ENCODE measurements around the gene SLC17A1.

The SLC17A1 gene

DNA sequence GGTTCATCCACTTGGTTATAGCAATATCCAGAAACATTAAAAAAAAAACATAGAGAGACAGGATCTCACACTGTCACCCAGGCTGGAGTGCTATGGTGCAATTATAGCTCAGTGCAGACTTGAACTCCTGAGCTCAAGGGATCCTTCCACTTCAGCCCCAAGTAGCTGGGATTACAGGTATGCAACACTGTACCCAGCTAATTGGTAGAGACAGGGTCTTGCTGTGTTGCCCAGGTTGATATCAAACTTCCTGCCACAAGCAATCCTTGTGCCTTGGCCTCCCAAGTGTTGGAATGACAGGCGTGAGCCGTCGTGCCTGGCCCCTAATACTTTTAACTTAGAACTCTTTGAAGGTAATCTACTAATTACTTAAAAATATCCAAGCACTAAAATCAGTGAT is 818 bp upstream of the SLC17A1 start:
- no peak for DNase-seq (ENCODE audit: low read depth in 2 of 3, low spot score in 2 of 3)

DNA sequence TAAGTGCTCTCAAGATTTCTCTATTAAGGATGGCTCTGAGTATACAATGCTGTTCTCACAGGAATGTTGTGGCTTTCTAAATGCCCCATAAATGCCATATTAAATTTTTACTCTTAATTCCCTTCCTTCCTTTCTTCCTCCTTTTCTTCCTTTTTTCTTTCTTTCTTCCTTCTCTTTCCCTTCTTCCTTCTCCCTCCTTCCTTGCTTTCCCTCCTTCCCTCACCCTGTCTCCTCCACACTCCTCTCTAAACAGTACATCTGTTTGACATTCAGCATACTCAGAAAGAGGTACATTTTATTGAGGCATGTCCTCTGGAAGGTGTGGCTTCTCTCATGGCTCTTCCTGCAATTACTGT is 433 bp upstream of the SLC17A1 start:
- no peak for DNase-seq (ENCODE audit: low read depth in 2 of 3, low spot score in 2 of 3)

DNA sequence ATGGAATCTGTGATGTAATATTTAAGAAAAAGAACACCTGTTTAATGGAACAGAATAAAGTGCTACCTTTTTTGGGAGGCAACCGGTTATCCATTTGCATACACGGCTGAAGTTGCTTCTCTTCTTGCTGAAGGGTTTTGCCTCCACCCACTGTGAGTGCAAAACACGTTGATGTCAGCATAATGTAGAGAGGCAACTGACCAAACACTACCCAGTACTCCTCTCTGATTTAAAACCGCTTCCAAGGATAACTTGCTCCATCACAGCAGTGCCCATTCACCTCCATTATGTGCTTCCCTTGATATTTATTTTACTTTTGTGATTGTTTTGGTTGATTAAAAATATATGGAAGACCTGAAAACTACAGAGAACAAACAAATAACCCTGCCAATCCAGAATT is 1.4 kb downstream of the SLC17A1 start:
- no peak for DNase-seq (ENCODE audit: low read depth in 2 of 3, low spot score in 2 of 3)

DNA sequence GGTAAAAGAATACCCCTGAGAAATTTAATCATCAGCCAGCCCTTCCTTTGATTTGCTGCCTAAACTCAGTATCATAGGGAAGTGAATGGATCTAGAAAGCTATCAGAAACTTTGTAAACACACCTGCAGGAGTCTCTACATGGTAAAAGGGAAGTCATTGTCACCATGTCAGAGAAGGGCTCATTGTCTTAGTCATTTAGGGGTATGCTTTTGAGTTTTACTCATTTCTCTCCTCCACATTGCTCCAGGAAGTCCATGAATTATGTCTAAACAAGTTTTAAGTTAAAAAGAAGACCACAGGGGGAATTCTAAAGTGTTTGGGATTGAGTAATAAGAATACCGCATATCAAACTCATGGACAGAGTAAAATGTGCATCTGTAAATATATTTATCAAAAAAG is 2.5 kb downstream of the SLC17A1 start:
- DNase-seq (ENCODE audit: low read depth in 2 of 3, low spot score in 2 of 3) = no peak

DNA sequence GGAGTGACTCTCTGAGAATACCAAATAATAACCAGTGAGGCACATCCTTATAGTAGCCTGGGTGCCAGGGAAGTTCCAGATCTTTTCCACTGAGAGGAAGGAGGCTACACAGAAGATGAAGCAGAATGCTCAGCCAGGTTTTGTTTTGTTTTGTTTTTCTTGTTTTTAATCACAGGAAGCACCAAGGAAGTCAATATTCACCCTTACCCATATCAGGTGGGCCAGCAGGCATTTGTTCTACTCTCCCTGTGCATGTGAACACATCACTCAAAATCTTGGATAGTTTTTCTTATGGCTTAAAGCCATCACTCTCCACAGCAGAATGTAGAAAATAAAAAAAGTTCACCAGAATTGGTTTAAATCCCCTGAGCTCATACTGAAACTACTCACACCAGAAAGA is 10.5 kb downstream of the SLC17A1 start:
- no peak for DNase-seq (ENCODE audit: low read depth in 2 of 3, low spot score in 2 of 3)

DNA sequence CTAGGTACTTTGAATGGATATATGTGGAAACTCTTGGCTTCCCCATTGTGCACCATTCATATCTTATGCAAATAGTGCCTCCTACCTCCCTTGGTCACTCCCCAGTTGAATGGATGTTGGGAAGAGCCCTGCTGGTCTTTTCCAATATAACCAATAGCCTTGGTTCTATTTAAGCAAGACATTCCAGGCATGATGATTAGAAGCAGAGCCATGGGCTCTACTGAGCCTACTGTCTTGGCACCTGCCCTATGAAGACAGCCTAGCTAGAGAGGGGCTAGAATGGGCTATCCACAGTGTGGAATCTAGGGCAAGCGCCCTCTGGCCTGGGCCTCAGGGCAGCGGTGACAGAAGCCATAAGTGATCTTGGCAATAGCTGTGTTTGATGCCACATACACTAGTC is 15.6 kb downstream of the SLC17A1 start:
- DNase-seq (ENCODE audit: low read depth in 2 of 3, low spot score in 2 of 3) = no peak

DNA sequence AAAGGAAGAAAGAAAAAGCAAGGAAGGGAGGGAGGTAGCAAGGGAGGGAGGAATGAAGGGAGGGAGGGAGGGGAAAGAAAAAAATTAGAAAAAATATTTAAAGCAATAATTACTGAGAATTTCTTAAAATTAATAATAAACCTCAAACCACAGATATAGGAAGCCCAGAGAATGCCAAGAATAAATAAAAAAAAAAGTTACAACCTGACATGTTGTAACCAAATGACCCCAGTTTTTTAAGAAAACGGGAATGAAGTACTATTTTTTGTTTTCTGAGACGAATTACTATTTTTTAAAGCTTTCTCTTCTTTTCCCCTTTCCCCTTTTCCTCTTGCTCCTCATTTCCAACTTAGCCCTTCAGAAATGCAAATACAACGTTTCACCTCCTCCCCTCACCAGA is 16.7 kb downstream of the SLC17A1 start:
- DNase-seq (ENCODE audit: low read depth in 2 of 3, low spot score in 2 of 3) = no peak

DNA sequence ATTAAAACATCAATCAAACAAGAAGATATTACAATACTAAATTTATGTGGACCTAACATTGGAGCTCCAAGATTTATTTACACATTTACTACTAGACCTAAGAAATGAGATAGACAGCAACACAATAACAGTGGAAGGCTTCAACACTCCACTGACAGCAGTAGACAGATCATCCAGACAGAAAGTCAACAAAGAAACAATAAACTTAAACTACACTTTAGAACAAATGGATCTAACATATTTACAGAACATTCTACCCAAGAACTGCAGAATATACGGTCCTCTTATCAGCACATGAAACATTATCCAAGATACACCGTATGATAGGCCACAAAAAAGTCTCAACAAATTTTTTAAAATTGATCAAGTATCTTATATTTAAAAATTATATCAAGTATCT is 27.0 kb downstream of the SLC17A1 start:
- DNase-seq (ENCODE audit: low read depth in 2 of 3, low spot score in 2 of 3) = no peak

DNA sequence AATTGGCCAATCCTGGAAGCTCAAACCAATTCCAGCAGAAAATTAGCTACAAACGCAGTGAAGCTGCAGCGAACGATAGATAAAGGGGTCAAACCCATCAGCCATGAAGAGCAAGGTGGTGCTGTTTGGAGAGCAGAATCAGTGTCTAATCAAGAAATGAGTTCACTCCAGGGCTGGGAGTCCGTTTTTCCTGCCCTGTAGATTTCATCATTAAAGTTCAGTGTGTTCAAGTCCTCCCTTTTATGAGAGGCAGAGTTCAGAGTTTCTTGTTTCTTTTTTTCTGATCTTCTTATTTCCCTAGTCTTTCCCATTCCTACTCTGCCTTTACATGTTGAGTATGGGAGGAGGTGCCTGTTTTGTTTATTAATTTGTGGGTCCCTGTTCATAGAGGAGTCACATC is 30.4 kb downstream of the SLC17A1 start:
- DNase-seq (ENCODE audit: low read depth in 2 of 3, low spot score in 2 of 3) = no peak

DNA sequence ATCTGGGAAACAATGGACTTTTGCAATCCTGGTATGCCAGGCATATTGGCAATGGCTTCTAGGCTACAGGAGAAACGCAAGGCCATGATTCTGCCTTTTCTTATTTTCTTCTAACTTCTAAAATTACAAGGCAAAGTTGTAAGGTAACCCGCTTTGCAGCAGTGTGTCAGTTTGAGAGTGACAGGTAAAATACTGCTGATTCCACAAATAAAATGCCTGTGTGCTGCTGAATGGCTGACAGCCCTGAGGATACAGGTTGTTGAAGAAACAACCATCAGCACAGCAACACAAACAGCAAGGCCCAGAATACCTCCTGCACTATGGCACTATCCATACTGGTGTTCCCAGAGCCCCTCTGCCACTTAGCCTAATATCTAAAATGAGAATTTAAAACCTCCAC is 37.1 kb downstream of the SLC17A1 start:
- no peak for DNase-seq (ENCODE audit: low read depth in 2 of 3, low spot score in 2 of 3)

DNA sequence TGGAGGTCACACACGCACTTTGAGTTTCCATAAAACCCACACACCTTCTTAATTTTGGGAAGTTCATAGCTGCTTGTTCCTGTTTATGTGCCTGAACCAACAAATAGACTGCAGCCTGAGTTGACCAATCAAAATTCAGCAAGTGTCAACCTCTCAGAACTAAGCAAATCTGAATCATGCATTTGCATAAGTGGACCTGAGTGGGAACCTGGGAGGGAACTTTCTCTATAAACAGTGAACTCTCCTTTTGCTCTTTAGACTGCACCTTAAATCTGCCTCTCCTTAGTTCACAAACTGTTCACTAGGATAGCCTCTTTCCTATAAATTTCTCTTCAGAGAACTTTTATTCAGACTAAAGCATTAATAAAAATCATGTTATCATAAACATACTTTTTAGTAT is 37.9 kb downstream of the SLC17A1 start:
- no peak for DNase-seq (ENCODE audit: low read depth in 2 of 3, low spot score in 2 of 3)

DNA sequence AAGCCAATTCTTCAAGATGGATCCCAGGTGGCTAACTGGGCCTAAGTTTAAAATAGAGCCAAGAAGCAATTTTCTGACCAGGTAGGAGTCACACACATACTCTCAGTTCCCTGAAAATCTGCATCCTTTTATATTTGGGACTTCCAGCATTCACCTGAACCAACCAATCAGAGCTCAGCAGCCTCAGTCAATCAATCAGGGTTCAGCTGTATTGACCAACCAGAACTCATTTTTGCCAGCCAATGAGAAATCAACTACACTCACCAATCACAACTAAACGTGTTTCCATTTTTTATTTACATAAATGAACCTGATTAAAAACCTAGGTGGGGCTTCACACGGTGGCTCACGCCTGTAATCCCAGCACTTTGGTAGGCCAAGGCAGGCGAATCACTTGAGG is 39.8 kb downstream of the SLC17A1 start:
- no peak for DNase-seq (ENCODE audit: low read depth in 2 of 3, low spot score in 2 of 3)

DNA sequence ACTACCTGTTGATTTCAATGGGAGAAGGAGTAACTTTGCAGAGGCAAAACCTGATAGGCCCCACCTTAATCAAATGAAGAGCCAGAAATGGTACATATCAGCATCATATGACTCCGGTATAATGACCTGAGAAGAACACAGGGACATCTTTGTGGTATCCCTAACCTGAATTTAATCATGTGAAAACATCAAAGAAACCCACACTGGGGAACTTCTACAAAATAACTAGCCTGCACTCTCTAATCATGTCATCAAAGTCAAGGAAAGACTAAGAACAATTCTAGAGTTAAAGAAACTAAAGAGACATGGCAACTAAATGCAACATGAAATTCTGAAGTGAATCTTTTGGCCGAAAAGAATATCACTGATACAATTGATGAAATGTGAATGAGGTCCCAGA is 42.4 kb downstream of the SLC17A1 start:
- no peak for DNase-seq (ENCODE audit: low read depth in 2 of 3, low spot score in 2 of 3)

DNA sequence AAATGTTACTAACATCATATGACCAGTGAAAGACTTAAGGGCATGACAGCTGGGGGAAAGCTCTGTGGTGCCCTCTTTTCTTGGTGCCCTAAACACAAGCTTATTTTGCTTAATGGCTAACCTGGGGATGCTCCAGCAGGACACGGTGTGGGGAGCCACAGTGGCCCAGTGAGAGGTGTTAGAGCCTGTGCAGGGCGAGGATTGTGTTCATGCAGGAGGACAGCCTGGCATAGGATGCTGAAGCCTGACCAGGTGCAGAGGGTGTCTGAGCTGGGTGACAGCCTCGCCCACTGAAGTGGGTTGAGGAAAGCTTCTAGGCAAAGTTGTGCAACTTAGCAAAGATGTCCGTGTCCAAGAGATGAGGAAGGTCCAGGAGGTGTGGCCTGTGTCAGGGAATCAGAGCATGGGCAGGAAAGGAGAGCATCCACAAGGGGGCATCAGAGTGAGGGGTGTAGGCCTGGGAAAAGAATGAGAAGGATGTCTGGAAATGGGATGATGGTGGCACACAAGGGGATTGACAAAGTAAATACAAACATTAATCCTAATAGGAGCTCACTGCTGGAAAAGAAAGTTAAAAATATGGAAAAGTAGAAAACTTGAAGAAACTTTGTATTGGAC is 43.4 kb downstream of the SLC17A1 start:
- DNase-seq (ENCODE audit: low read depth in 2 of 3, low spot score in 2 of 3) = peak in 2 of 3 experiments; percentile 1 to 6

DNA sequence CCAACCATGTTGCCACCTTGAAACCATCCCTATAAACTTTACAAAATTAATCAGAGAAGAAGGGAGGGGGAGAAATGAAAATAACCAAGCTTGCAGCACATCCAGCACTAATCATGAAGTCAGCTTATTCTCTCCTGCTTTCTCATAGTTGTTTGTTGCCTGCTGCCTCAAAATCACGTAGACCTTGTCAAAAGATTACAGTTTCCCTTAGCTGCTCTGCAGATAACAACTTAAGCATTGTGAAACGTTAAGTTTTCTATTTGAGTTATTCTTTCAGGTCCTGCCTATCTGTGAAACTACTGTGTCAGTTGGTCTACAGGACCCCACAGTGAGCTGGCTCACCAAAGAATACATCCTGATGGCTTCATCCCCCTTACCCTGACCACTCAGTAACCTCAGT is 44.4 kb downstream of the SLC17A1 start:
- no peak for DNase-seq (ENCODE audit: low read depth in 2 of 3, low spot score in 2 of 3)

DNA sequence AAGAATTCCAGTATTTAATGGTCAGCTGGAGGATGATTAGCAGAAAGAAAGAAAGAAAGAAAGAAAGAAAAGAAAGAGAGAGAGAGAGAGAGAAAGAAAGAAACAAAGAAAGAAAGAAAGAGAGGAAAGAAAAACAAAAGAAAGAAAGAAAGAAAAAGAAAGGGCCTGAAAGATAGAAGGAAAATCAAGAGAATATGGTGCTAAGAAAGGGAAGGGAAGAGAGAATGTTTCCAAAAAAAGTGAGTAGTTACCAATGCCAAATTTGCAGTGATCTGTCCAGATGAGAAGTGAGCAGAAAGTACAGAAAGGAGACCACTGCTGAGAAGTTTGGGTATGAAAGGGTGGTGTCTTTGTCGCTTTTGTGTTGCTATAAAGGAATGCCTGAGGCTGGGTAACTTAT is 50.7 kb downstream of the SLC17A1 start:
- no peak for DNase-seq (ENCODE audit: low read depth in 2 of 3, low spot score in 2 of 3)

DNA sequence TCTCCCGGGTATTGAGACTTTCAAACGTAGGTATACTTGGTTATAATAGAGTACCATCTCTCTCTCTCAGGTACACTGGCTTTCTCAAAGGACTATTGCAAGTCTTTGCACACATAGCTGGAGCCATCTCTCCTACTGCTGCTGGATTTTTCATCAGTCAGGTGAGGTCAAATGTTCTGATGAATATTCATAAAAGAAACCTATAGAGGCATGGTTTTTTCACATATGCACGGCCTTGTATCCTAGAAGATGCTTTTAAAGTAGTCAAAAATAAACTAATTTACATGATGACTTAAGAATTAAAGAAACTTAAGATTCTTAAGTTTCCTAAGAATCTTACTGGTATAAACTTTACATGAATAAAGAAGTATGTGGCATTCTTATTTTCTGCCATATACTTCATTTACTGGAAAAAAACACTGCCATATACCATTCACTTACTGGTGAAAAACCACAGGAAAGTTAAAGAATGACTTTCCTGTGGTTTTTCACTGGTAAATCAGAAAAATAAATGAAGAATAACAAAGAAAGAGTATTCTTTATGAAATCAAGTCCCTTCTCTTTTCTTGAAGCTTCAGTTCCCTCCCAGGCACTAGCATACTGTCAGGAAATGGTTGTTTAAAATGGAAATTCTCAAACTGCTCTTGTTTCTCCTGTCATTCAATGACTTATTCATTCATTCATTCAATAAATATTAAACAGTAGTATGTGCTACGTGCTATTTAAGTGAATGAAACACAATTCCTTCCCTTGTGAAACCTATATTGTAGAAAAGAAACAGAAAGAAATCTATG is 53.8 kb downstream of the SLC17A1 start:
- DNase-seq (ENCODE audit: low read depth in 2 of 3, low spot score in 2 of 3) = no peak

DNA sequence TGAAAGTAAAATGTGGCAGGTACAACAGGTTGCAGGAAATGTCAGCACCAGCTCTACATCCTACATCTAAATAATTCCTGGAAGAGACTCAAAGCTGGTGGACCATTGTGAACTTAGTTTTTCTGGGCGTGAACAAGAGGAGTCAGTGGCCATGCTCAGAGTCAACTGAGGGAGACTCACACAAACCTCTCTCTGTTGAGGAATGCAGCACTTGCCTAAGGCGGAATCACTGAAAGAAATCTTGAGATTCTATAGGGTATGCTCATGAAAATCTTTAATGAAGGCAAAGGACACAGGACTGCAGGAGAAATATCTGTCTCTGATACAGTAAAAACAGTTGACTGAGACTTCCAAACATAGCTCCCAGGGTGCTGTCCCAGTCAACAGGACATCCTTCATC is 54.8 kb downstream of the SLC17A1 start:
- no peak for DNase-seq (ENCODE audit: low read depth in 2 of 3, low spot score in 2 of 3)

DNA sequence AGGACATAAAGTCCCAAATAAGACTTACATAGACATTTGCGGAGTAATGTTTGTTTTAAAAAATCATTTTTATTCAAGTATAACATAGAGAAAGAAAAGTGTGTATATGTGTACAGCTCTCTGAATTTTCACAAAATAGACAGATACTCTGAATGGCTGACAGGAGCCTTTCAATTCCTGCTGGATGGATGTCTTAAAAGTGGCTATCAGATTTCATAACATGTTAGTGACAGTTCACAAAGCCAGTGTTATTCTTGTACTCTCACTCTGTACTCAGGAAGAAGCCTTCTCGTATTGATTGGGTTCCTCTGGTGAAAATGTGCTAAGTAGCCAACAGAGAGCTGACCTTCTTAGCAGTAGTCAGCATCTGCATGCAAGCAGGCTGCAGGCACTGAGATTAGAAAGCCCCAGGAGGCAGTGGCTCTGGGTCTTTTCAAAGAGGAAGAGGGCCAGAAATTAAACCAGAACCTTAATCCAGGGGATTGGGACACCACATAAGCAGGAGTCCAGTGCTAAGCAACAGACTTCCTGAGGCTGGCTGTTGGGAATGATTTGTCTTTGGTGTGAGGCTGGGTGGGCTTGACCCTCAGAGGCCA is 57.6 kb downstream of the SLC17A1 start:
- no peak for DNase-seq (ENCODE audit: low read depth in 2 of 3, low spot score in 2 of 3)

DNA sequence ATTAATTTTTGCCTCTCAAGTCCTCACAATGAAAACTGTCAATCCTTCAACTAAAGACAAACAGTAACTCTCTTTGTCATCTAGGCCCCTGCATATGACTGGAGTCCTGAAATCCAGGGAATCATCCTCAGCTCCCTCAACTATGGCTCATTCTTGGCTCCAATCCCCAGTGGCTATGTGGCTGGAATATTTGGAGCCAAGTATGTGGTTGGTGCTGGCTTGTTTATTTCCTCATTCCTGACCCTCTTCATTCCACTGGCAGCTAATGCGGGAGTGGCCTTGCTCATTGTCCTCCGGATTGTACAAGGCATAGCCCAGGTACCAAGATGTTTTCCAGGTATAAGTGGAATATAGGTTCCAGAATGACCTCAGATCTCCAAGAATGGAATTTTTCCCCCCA is 61.9 kb downstream of the SLC17A1 start:
- no peak for DNase-seq (ENCODE audit: low read depth in 2 of 3, low spot score in 2 of 3)

DNA sequence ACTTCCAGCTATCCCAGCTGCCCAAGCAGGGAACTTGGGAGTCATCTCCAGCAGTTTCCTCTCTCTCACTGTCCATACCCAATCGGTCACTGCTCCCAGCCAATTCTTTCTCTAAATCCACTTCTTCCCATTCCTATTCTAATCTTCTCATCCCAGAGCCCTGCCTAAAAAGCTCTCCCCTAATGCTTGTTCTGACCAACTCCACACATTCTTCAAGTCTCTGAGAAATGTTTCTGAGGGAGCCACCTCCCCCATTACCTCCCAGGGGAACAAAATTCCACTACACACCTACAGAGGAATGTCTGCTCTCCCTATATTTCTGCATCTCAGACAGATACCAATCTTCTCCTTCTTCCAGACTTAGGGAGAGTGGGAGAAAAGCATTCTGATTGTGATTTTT is 63.3 kb downstream of the SLC17A1 start:
- no peak for DNase-seq (ENCODE audit: low read depth in 2 of 3, low spot score in 2 of 3)

DNA sequence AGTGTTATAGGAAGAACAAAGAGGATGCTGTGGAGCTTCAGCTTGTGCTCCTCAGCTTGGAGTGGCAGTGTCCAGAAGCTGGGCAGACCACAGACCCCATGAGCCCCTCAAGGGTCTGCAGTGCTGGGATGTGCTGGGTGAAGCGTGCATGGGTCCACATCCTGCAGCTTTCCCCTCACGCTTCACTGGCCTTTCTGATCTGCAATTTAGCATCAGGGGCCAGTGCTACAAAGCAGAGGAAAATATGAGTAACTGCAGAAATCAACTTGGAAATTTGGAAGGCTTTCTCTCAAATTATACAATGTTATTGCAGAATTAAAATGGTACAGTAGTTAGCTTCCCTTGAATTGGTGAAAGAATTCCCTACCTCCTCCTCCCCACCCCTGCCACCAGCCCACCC is 67.2 kb downstream of the SLC17A1 start:
- DNase-seq (ENCODE audit: low read depth in 2 of 3, low spot score in 2 of 3) = no peak

Measured in activated CD8-positive, alpha-beta memory T cell treated with anti-CD3 and anti-CD28 coated beads for 48 hours (primary cell).